Transverse colon (tissue), 4 donors: Measurements from ENCODE around the gene EBF3. TPM values are rescaled to one million over a fixed set of nuclear protein-coding genes. Genes with fewer than 3 reads are reported as not detected.

Source experiments
- DNase-seq: peaks from one replicate; pipeline ENCODE4 v3.0.0-alpha.2; 2019
- H3K27ac ChIP-seq, 4 donors: fragments of 200-600 bp; sonication (generic); 2 replicates each; pipeline ENCODE4 v1.5.1; 2016 to 2018; ENCODE audit warnings: inconsistent platforms in 4 of 4
- H3K27me3 ChIP-seq: fragments of 200-600 bp; sonication (generic); 2 replicates; pipeline ENCODE4 v1.5.1; 2017; ENCODE audit warnings: inconsistent platforms
- H3K36me3 ChIP-seq, 4 donors: fragments of 200-600 bp; sonication (generic); 2 replicates each; pipeline ENCODE4 v1.5.1; 2017 to 2019; ENCODE audit warnings: inconsistent platforms in 4 of 4
- H3K4me1 ChIP-seq, 4 donors: fragments of 200-600 bp; sonication (generic); 2 replicates each; pipeline ENCODE4 v1.5.1; 2017 to 2020; ENCODE audit warnings: inconsistent platforms in 4 of 4
- H3K4me3 ChIP-seq, 4 donors: fragments of 200-600 bp; sonication (generic); 1 replicate in 1 of 4; 2 replicates in 3 of 4; pipeline versions ENCODE4 v1.5.1 to v1.6.1; 2017 to 2019; ENCODE audit warnings: inconsistent platforms in 4 of 4
- H3K9me3 ChIP-seq, 2 donors: fragments of 200-600 bp; sonication (generic); 2 replicates each; pipeline ENCODE4 v1.5.1; 2017 to 2019; ENCODE audit warnings: inconsistent platforms in 2 of 2
- EP300 ChIP-seq: sonication (generic); formaldehyde crosslinking; IDR thresholded peaks from one replicate; pipeline ENCODE4 v1.6.1; 2017; ENCODE audit warnings: antibody characterized with exemption, low read depth
- POLR2A ChIP-seq: fragments of 450-650 bp; IDR thresholded peaks from one replicate; pipeline ENCODE4 v1.6.1; 2016; ENCODE audit warnings: antibody characterized with exemption, mild to moderate bottlenecking, moderate library complexity
- POLR2AphosphoS5 ChIP-seq, 3 donors: sonication (generic); formaldehyde crosslinking; IDR thresholded peaks; one replicate each; pipeline ENCODE4 v1.6.1; 2016; ENCODE audit warnings: antibody characterized with exemption in 3 of 3
- WGBS, 2 donors: methylation state at CpG; one replicate each; pipeline ENCODE4 v1.1.5; 2018; ENCODE audit warnings: low coverage in 1 of 2; 5-methylcytosine and 5-hydroxymethylcytosine counted together
- in situ Hi-C, 4 donors: fragments of 200-750 bp; cut with MboI; loops; one replicate each; pipeline versions ENCODE4 v1.15.0 to v1.15.1; 2017; ENCODE audit warnings: low sequenced_read_pairs in 3 of 4, low pct_ligation_motif_present in 1 of 4, low pct_unique_long_range_greater_than_20kb in 1 of 4
- intact Hi-C: fragments of 100-400 bp; cut with DNase I; formaldehyde crosslinking; loops from one replicate; pipeline ENCODE4 v1.15.1; 2023; ENCODE audit warnings: low total_unique reads
- total RNA-seq, 4 donors: library from RNA; depleted of rRNA; stranded (reverse); fragments of >200 nt; gene quantifications; one replicate each; pipeline ENCODE4 v1.1.0, GENCODE V29; 2016
- TF ChIP-seq, protein P1 (sequence below), 5 experiments: fragments of 200-600 bp in 3 of 5; fragments of 450-650 bp in 2 of 5; sonication (generic) in 3 of 5; IDR thresholded peaks; 1 replicate in 2 of 5; 2 replicates in 3 of 5; pipeline ENCODE4 v1.5.1; 2016 to 2017; ENCODE audit warnings: antibody characterized with exemption in 5 of 5, inconsistent platforms in 3 of 5, mild to moderate bottlenecking in 2 of 5, moderate library complexity in 1 of 5

The EBF3 gene
- total RNA-seq, 4 donors from 2014 or later = 0.37 to 6.6 (median 1.0) TPM

- H3K4me3 ChIP-seq = no peak overlapping the region
- in situ Hi-C loops = loop anchor here in 2 of 4 donors (10.0 kb wide), 1 partner anchor 938 kb away; no protein-coding TSS in a partner anchor
- H3K27me3 ChIP-seq = peaks cover 89% of the 10 kb centered on the region
- H3K36me3 ChIP-seq = no peaks in the 10 kb centered on the region
- H3K27ac ChIP-seq = no peak overlapping the region
- no peaks in the 10 kb centered on the region for H3K9me3 ChIP-seq
- intact Hi-C loops = loop anchor here (5.0 kb wide), 1 partner anchor 1761 kb away; no protein-coding TSS in a partner anchor
- TF ChIP-seq EP300 = no peak
- TF ChIP-seq, protein P1, sequence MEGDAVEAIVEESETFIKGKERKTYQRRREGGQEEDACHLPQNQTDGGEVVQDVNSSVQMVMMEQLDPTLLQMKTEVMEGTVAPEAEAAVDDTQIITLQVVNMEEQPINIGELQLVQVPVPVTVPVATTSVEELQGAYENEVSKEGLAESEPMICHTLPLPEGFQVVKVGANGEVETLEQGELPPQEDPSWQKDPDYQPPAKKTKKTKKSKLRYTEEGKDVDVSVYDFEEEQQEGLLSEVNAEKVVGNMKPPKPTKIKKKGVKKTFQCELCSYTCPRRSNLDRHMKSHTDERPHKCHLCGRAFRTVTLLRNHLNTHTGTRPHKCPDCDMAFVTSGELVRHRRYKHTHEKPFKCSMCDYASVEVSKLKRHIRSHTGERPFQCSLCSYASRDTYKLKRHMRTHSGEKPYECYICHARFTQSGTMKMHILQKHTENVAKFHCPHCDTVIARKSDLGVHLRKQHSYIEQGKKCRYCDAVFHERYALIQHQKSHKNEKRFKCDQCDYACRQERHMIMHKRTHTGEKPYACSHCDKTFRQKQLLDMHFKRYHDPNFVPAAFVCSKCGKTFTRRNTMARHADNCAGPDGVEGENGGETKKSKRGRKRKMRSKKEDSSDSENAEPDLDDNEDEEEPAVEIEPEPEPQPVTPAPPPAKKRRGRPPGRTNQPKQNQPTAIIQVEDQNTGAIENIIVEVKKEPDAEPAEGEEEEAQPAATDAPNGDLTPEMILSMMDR (IDR thresholded peaks at IDR 0.05) = no peak
- TF ChIP-seq POLR2A = no peak
- TF ChIP-seq POLR2AphosphoS5 (IDR thresholded peaks at IDR 0.05) = no peak
- peaks cover 4 to 26% (median 14%) of the 10 kb centered on the region in 4 donors for H3K4me1 ChIP-seq
- no peak for DNase-seq
- 51% methylated on average over 20 of the region's 59 CpGs; no CpG with 5 or more reads in 1 of the 2 donors for WGBS, 2 donors
Observed at GRCh38 chr10:129972966-129973673, 9.0 kb upstream of the EBF3 start.

- peaks cover 91% of the 10 kb centered on the region for H3K27me3 ChIP-seq
- in situ Hi-C loops = loop anchor here in 2 of 4 donors (10.0 kb wide), 1 partner anchor 938 kb away; no protein-coding TSS in a partner anchor
- intact Hi-C loops = loop anchor here (5.0 kb wide), 1 partner anchor 1760 kb away; no protein-coding TSS in a partner anchor
- no peaks in the 10 kb centered on the region for H3K9me3 ChIP-seq
- no peak for DNase-seq
- no peak overlapping the region for H3K27ac ChIP-seq
- no peak overlapping the region for H3K4me3 ChIP-seq
- peaks cover 4 to 31% (median 17%) of the 10 kb centered on the region in 4 donors for H3K4me1 ChIP-seq
- TF ChIP-seq, protein P1 (IDR thresholded peaks at IDR 0.05) = no peak
- TF ChIP-seq POLR2AphosphoS5 (IDR thresholded peaks at IDR 0.05) (no peak), POLR2A (no peak), EP300 (no peak)
- 4 to 18% methylated on average over 3 to 46 of the region's 84 CpGs for WGBS, 2 donors
- no peaks in the 10 kb centered on the region for H3K36me3 ChIP-seq
Observed at GRCh38 chr10:129972145-129972965, 8.3 kb upstream of the EBF3 start.

- Histone ChIP-seq H3K36me3 (no peaks in the 10 kb centered on the region), H3K4me1 (peaks cover 4 to 37% (median 17%) of the 10 kb centered on the region in 4 donors), H3K27me3 (peaks cover 98% of the 10 kb centered on the region), H3K27ac (no peak overlapping the region), H3K9me3 (no peaks in the 10 kb centered on the region), H3K4me3 (peak overlapping the region in 3 of 4 donors; percentile 14 to 34 (median 17))
- no peak for TF ChIP-seq POLR2AphosphoS5 (IDR thresholded peaks at IDR 0.05)
- TF ChIP-seq POLR2A = no peak
- TF ChIP-seq EP300 = no peak
- TF ChIP-seq, protein P1 (IDR thresholded peaks at IDR 0.05) = peak in 2 of 5 experiments; percentile 42 to 44
- in situ Hi-C loops = loop anchor here in 2 of 4 donors (10.0 kb wide), 1 partner anchor 937 kb away; no protein-coding TSS in a partner anchor
- intact Hi-C loops = loop anchor here (5.0 kb wide), 1 partner anchor 1759 kb away; no protein-coding TSS in a partner anchor
- peak; percentile 41 for DNase-seq
- 1% methylated on average over 8 to 70 of the region's 84 CpGs for WGBS, 2 donors
Observed at GRCh38 chr10:129971381-129972144, 7.5 kb upstream of the EBF3 start.
